ENCODE data around the gene AHSG.
"Not testable (repeated sequence)": the region's sequence is repeated elsewhere in the genome, so short reads cannot be mapped to it uniquely, and the experiment has no call there.

The AHSG gene, protein sequence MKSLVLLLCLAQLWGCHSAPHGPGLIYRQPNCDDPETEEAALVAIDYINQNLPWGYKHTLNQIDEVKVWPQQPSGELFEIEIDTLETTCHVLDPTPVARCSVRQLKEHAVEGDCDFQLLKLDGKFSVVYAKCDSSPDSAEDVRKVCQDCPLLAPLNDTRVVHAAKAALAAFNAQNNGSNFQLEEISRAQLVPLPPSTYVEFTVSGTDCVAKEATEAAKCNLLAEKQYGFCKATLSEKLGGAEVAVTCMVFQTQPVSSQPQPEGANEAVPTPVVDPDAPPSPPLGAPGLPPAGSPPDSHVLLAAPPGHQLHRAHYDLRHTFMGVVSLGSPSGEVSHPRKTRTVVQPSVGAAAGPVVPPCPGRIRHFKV

DNA sequence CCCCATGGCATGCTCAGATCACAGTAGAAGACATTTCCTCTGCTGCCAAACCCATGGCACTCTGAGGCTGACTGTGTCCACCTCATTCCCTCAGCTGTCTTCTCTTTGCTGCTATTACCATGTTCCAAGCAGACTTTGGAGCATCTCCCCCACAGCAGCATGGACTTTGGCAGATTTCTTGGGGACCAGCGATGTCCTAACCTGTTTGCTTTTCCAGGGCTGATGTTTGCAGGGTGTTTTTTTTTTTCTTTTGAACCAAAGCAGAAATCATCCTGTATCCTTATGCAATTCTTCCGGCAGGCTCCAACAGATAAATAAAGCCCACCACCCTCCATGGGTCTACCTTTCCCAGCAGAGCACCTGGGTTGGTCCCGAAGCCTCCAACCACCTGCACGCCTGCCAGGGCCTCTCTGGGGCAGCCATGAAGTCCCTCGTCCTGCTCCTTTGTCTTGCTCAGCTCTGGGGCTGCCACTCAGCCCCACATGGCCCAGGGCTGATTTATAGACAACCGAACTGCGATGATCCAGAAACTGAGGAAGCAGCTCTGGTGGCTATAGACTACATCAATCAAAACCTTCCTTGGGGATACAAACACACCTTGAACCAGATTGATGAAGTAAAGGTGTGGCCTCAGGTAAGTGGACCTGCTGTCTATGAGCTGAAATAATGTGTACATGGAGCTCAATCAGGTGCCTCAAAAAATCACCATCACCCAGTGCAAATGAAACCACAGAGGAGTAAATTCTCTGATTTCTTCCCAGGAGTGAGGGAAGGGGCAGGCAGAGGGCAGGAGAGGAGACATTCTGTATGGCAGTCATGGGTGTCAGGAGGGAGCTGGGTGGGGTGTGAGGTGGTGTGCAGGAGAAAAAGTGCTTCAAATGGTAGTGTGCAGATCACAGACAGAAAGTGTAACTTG, at the start of gene AHSG:
AHSG (plus strand) TSS at position 340 of the 916 bp plus-strand sequence; CDS start at position 422, 82 bp downstream.
- DNase-seq = no peak

DNA sequence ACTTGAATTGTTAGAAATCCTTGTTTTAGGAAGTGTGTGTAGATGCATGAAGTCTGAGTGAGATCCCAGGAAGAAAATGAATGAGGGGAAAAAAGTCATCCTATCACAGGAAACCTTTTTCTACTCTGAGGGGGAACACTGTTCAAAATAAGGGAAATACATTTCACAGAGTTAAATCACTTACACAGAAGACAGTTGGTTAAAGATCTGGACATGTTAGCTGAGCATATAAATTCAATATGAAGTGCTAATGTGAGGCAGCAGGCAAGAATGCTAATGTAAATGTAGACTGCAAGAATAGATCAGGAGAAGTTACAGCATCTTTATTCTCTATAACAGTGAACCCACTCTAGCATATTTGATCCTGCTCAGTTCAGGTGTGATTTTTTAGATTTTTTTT, 48.3 kb upstream of the AHSG start:
- DNase-seq = no peak

DNA sequence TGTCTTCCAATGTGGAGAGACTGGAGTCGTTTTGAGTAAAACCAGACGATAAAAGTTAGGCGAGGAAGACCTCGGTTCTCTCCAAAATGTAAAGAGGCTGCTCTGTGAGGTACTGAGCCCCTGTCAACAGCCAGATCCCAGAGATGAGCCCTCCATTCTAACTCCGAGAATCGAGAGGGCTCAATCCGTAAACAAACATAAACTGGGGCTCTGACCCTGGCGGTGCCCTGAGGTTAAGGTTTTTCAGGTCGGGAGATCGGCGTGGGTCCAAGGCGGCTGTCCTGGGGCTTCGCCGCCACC, 46.1 kb upstream of the AHSG start:
- no peak for DNase-seq

DNA sequence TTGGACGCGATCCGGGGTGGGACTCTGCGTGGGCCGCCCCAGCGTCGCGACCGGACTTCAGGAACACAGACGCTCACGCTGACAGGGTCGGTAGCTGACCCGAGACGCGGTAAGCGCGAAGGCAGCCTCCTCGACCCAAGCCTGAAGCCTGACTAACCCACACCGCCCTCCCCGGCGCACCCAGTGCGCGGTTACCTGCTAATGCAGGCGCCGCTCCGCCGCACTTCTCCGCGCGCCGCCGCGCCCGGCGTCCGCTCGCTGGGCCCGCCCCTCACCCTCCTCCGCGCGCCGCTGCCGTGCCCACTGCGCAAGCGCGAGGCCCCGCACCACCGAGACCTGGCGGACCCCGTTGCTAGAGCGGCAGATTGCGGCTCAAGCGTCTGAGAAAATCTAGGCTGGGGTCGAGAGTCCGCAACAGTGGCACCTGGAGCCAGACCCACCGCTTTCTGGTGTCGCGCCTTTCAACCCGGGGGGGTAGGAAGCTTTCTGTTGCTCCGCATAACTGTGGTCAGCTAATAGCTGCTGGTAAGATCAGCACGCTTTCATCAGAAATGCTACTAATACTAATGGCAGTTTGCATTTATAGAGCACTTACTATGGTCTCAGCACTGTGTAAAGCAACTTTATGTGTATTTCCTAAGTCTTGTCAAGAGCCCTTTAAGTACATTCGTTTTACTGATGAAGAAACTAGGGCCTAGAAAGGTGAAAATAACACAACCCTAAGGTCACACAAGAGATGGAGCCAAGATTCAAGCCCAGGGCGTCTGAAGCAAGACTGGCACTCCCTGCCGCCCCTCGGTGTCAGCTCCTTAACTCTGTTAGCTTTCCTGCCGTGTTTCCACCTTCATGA, 45.6 kb upstream of the AHSG start, which contains the start of gene TBCCD1:
TBCCD1 (minus strand) TSS at position 268 of the 850 bp plus-strand sequence. CDS start 3,010 bp downstream, outside the sequence.
- peak; percentile 75 for DNase-seq

DNA sequence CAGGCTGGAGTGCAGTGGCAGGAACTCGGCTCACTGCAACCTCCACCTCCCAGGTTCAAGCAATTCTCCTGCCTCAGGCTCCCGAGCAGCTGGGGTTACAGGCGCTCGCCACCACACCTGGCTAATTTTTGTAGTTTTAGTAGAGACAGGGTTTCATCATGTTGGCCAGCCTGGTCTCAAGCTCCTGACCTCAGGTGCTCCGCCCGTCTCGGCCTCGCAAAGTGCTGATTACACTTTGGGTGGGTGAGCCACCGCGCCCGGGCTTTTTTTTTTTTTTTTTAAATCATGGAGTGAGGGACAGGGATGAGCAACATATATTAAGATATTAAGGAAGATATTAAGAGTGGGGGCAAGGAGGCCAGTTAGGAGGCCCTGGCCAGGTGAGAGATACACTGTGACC, 43.5 kb upstream of the AHSG start:
- DNase-seq = not testable (repeated sequence)

DNA sequence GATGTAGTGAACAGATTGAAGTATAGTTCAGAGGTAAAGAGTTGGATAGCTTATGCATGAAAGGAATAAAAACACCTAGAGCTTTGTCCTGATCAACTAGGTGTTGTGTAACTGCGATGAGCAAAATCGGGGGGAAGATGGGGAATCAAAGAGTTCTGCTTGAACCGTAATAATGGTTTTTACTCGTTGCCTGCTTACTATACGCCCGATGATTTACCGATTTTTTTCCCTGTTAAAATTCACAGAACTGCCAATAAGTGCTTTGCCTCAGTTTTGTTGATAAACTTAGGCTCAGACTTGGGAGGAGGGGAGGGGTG, 43.1 kb upstream of the AHSG start:
- DNase-seq = no peak

DNA sequence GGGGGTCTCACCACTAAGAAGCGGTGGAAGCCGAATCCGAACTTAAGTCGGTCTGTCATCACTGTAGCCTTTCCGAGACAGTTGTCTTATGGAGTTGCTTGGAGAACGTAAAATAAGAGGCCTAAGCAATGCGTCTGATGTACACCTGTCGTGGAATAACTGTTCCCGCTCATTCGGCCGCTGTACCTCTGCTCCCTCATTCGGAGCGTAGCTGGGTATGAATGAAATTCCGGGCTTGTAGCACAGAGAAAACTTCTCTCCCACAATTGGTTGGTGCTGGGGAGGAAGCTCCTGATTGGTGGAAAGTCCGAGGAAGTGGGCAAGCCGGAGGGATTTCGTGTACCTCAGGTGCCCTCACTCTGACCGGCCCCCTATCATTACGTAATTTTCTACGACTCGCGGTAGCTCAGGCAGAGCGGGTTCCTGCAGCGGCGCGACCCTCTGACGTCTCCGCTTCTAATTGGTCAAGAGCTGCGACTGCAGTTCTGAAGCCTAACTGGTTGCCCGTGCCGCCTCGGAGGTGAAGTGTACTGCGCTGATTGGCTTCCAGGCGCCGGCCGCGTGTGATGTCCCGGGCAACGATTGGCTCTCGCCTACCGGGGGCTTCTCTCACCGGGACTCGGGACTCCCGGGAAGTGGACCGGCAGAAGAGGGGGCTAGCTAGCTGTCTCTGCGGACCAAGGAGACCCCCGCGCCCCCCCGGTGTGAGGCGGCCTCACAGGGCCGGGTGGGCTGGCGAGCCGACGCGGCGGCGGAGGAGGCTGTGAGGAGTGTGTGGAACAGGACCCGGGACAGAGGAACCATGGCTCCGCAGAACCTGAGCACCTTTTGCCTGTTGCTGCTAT, 42.5 kb upstream of the AHSG start, which contains the start of gene DNAJB11:
DNAJB11 (plus strand) TSS at position 625 of the 845 bp plus-strand sequence; CDS start at position 803, 178 bp downstream.
- DNase-seq = peak; percentile 96

DNA sequence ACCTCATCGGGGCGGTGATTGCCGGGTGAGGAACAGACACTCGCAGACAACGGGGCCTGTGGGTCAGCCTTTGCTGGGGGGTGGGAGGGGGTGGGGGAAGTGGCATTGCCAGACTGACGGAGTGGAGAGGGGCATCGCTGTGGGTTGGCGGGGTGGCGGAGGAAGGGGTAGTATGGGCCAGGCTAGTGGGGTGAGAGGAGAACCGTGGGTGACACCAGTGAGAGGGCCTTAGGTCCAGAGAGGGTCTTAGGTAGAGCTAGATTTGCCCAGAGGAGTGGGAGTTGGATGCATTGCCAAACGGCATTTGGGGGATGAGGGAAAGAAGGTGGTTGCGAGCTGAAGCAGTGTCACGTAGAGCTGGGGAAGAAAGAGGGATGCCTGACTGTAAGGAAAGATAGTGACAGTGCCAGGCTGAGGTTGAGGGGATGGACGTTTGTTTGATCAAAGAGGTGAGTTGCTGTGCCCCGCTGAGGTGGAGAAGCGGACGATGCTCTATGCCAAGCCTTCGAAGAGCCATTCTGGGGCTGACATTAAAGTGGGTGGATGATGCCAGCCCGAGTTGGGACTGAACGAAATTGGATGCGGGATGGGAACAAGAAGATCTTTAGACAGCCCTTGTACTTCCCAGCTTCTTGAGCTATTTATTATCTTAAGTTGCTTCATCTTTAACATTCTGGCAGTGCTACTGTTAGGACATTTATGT, 41.8 kb upstream of the AHSG start:
- no peak for DNase-seq

DNA sequence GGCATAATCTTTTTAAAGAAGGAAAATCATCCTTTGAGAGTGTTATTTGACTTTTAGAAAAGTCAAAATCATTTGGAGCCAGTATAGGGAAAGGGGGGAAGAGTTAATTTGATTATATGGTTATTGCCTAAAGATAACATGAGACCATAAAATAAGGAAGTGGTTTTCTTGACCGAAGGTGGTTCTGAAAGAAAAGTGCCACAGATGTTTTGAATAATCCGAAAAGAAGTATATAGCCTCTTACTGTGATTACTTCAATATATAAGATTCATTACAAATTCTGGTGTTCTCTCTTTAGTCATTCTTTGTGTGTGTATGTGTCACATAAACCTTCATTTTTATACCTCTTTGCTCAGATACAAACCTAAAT, 41.2 kb upstream of the AHSG start:
- no peak for DNase-seq

DNA sequence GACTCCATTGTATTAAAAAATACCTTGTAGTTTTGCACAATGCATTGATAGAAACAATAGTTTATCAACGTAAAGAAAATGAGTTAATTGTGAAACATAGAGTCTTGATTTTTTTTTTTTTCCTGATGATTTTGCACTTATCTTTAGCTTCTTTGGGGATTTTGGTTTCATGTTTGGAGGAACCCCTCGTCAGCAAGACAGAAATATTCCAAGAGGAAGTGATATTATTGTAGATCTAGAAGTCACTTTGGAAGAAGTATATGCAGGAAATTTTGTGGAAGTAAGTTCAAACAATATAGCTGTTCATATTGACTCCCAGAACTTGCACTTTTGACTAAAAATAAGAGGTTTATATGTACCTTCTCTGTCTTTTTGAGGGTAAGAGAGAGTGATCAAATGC, 35.3 kb upstream of the AHSG start:
- DNase-seq = no peak

DNA sequence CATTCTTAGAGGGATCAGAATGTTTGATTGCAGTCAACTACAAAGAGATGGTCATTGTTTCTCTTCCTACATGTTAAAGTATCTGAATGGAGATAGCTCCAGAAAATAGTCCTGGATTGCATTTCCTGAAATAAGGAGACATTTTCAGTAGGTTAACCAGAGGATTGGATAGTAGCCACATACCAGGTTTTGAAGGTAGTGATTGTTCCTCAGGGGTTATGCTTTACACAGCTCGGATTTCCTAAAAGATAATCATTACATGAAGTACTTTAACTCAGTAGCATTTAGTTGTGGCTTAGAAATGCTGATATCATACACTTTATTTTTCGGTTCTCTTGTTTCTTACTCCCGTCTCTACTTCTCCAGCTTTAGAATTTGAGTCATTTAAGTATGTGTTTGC, 32.1 kb upstream of the AHSG start:
- no peak for DNase-seq

DNA sequence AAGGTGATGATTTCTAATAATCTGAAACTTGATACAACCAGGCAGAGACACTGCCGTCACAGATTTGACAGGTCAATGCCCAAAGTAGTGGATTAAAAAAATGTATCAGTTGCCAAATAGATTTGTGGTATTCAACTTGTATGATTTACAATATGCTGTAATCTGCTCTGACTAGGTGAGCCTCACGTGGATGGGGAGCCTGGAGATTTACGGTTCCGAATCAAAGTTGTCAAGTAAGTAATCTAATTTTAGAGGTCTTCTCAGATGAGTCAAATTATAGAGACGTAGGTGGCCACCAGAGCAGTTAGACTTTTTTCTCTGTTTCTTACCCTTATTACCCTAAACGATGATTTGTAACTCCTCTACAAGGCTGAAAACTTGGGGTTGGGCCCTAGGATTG, 30.3 kb upstream of the AHSG start:
- DNase-seq = no peak

DNA sequence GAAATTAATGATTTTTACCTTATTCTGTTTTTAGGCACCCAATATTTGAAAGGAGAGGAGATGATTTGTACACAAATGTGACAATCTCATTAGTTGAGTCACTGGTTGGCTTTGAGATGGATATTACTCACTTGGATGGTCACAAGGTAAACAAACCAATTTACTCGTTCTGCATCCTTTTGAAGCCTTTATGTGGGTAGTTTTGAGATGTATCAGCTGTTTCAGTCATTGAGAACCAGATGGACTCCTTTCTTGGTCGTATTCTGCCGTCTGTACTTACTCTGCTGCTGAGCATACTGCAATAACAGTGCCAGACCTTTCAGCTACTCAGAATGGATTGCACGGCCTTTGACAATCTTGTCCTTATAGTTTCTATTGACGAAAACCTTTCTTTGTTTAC, 29.0 kb upstream of the AHSG start:
- DNase-seq = no peak

DNA sequence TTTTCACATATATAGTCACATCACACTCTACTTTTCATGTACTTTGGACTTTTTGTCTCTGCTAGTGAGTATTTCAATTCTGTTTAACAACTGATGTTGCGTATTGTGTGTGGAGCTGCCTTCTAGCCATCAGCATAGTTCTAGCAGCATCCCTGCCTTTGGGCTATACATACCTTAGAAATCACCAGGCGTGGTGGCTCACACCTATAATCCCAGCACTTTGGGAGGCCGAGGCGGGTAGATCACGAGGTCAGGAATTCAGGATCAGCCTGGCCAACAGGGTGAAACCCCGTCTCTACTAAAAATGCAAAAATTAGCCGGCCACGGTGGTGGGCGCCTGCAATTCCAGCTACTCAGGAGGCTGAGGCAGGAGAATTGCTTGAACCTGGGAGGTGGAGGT, 26.6 kb upstream of the AHSG start:
- DNase-seq = not testable (repeated sequence)

DNA sequence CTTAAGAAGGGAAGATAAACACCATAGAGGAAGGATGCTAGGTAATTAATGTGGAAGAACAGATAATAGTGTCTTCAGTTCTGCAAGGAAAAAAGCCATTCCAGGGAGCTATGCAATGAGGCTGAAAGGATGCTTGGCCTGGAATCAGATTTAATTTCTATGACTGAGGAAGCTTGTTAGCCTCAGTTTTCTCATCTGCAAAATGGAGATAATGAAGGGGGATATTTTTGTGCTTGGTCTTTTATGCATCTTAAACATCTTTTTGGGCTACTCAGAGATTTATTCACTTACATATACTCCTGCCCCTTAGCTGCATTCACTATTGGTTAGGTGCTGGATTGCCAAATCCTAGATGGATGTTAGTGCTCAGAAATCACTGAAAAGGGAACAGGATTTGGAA, 25.7 kb upstream of the AHSG start:
- no peak for DNase-seq

DNA sequence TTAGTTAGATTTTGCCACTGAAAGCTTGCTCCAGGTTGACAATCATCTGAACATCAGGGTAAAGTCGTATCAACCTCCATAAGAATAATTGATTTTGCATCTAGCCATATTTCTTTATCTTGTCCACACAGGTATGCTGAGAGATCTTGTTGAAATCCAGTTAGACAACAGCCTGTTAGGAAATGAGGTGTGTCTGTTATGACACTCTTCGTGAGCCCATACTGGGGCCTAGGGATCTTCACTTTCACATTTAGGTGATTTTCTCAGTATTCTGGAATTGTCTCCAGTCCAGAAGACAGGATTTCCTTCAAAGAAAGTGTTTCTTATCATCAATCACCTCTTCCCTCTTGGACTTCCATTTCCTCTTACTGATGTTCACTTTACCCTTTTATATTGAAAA, 24.2 kb upstream of the AHSG start:
- DNase-seq = no peak

DNA sequence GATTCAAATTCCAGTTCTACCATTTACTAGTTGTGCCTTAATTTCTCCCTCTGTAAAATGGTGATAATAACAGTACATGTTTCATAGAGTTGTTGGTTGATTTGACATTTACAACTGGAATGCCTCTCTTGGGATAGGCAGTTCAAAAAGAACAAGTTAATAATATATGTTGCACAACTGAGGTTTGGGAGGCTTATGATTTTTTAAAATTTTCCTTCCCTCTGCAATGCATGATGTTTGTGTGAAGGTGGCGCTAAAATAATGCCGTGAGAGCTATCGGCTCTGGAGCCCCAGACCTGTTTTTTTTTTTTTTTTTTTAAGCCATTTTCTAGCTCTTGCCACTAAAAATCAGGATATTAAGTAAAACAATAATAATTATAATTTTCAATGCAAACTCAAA, 23.7 kb upstream of the AHSG start:
- no peak for DNase-seq

DNA sequence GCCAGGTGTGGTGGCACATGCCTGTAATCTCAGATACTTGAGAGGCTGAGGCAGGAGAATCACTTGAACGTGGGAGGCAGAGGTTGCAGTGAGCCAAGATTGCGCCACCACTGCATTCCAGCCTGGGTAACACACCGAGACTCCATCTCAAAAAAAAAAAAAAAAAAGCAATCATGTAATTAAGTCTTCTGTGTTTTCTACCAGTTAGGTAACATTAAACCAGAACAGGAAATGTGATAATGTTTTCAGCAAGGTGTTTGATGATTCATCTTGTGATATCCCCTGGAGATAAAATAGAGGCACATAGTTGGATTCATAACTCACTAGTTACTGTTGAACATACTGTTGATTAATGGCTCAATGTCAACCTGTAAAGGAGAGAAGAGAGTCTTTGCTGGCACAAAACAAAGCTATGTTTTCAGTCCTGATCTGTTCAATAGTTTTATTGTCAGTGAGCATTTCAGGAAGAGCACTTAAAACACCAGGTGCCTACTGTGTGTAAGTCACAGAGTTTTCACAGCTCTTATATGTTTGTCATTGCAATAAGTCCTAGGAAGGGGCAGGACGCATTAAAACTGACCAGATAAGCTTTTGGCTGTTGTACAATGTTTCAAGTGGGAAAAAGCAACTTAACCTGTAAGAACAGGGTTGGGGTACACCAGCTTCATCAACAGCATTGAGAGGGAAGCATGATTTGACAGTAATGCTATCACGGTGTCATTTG, 22.8 kb upstream of the AHSG start:
- DNase-seq = no peak

DNA sequence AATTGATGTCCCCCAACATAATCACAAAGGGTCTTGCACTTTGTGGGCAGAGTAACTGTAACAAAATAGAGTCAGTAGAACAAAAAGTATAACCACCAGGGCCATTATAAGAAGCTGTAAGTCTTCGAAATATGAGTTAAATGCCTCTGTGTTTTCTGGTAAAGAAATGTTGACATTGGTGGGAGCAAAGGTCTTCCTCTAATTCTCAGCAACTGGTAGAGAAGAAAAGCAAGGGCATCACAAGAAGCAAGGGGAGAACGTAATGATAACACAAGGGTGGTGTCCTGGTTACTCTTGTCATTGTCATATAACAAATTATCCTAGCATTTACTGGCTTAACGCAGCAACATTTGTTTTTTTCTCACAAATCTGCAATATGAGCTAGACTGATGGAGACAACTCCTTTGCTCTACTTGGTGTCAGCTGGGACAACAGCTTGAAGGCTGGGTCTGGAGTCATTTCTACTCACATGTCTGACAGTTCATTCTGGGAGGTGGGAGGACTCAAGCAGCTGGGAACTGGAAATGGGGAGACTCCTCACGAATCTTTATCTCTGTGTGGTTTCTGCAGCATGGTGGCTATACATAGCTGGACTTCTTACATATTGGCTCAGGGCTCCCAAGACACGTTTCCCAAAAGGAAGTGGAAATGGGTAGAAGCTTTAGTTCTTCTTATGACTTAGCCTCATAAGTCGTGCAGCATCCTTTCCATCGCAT, 22.1 kb upstream of the AHSG start:
- DNase-seq = no peak

DNA sequence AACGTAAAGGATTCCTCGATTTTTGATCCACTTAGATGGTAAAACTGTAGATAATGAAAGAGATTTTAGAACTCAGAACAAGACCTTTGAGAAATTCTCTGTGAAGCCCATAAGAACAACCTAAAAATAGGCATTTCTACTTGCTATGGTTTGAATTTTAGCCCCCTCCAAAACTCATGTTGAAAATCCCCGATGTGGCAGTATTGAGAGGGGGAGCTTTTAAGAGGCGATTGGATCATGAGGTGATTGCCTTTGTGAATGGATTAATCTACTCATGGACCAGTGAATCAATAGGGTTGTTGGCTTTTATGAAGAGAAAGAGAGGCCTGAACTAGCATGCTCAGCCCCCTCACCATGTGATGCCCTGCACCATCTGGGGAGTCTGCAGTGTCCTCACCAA, 20.2 kb upstream of the AHSG start:
- DNase-seq = no peak
